ENCODE measurements around the gene MPND.

MPND gene

DNA sequence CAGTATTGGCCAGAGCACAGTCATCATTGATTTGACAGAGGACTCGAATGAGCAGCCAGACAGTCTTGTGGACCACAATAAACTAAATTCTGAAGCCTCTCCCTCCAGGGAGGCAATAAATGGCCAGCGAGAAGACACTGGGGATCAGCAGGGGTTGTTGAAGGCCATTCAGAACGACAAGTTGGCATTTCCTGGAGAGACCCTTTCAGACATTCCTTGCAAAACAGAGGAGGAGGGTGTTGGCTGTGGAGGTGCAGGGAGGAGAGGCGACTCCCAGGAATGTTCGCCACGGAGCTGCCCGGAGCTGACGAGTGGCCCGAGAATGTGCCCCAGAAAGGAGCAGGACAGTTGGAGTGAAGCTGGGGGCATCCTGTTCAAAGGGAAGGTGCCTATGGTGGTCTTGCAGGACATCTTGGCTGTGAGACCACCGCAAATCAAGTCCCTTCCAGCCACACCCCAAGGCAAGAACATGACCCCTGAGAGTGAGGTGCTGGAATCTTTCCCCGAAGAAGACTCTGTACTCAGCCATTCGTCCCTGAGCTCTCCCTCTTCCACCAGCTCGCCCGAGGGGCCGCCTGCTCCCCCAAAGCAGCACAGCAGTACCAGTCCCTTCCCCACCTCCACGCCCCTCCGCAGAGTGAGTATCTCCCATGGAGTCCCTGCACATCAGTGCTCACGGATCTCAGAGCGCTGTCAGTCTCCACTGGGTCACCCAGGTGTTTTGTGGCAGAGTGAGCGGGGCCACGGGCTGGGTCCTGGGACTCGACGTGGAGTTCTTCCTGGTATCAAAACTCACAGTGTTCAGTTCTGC is 66.0 kb downstream of the MPND start:
- no peak for DNase-seq
